ENCODE results near the gene TSPAN4. TPM values are rescaled to one million over a fixed set of nuclear protein-coding genes. Genes with fewer than 3 reads are reported as not detected.

The TSPAN4 gene
- total and polyA plus RNA-seq, 9 of the 15 experiments (the other 6 are each of a cell fraction or from before 2014, with no cell fraction given): 0.07 to 31.0 (median 15.7) TPM

DNA sequence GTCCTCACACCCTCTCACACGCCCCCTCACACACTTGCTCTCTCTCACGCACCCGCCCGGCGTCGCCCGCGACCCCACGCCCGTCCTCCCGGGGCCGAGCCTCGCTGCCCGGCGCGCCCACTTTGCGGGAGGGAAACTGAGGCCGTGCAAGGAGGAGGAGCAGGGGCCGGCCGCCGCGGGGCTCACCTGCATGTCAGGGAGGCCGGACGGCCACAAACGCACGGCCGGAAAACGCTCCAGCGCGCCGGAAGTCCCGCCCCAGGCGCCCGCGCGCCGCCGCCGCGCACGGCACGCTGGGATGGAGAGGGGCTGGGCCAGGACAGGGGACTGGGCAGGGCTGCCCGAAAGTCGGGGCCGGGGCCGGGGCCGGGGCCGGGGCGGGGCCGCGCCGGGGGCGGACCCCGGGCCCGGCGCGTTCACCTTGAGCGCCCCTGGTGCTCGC, 68.0 kb downstream of the TSPAN4 start, which contains the start of gene CHID1 (continued):
- TF ChIP-seq, protein P1, sequence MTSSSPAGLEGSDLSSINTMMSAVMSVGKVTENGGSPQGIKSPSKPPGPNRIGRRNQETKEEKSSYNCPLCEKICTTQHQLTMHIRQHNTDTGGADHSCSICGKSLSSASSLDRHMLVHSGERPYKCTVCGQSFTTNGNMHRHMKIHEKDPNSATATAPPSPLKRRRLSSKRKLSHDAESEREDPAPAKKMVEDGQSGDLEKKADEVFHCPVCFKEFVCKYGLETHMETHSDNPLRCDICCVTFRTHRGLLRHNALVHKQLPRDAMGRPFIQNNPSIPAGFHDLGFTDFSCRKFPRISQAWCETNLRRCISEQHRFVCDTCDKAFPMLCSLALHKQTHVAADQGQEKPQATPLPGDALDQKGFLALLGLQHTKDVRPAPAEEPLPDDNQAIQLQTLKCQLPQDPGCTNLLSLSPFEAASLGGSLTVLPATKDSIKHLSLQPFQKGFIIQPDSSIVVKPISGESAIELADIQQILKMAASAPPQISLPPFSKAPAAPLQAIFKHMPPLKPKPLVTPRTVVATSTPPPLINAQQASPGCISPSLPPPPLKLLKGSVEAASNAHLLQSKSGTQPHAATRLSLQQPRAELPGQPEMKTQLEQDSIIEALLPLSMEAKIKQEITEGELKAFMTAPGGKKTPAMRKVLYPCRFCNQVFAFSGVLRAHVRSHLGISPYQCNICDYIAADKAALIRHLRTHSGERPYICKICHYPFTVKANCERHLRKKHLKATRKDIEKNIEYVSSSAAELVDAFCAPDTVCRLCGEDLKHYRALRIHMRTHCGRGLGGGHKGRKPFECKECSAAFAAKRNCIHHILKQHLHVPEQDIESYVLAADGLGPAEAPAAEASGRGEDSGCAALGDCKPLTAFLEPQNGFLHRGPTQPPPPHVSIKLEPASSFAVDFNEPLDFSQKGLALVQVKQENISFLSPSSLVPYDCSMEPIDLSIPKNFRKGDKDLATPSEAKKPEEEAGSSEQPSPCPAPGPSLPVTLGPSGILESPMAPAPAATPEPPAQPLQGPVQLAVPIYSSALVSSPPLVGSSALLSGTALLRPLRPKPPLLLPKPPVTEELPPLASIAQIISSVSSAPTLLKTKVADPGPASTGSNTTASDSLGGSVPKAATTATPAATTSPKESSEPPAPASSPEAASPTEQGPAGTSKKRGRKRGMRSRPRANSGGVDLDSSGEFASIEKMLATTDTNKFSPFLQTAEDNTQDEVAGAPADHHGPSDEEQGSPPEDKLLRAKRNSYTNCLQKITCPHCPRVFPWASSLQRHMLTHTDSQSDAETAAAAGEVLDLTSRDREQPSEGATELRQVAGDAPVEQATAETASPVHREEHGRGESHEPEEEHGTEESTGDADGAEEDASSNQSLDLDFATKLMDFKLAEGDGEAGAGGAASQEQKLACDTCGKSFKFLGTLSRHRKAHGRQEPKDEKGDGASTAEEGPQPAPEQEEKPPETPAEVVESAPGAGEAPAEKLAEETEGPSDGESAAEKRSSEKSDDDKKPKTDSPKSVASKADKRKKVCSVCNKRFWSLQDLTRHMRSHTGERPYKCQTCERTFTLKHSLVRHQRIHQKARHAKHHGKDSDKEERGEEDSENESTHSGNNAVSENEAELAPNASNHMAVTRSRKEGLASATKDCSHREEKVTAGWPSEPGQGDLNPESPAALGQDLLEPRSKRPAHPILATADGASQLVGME (CRISPR knock-in tag; IDR thresholded peaks at IDR 0.05): 0 out of 2 replicates have a peak, but pooled peaks have one; percentile 58
- TF ChIP-seq MCM3 (IDR thresholded peaks at IDR 0.05): no peak
- TF ChIP-seq PHF8 (IDR thresholded peaks at IDR 0.05; ENCODE audit: borderline replicate concordance, low read length): peak; percentile 85; the same call in 1 of the 2 replicates
- TF ChIP-seq THAP12 (CRISPR knock-in tag; IDR thresholded peaks at IDR 0.05): no peak
- TF ChIP-seq FOXA3 (CRISPR knock-in tag; conservative IDR thresholded peaks at IDR 0.05 in 1 of 2, IDR thresholded peaks at IDR 0.05 in 1 of 2): no peak
- no peak for TF ChIP-seq MEF2D (tag; conservative IDR thresholded peaks at IDR 0.05; ENCODE audit: low read depth)
- peak; percentile 65 for TF ChIP-seq CTBP1 (IDR thresholded peaks at IDR 0.05; ENCODE audit: borderline replicate concordance)
- no peak for TF ChIP-seq BCL6 (CRISPR knock-in tag; IDR thresholded peaks at IDR 0.05)
- no peak for TF ChIP-seq TAF9B (IDR thresholded peaks at IDR 0.05; ENCODE audit: partially characterized antibody)
- peak; percentile 52 for TF ChIP-seq PCBP2 (IDR thresholded peaks at IDR 0.05; ENCODE audit: low read depth, low read length, poor library complexity, severe bottlenecking)
- TF ChIP-seq GATAD2B (IDR thresholded peaks at IDR 0.05; ENCODE audit: borderline replicate concordance): 0 out of 2 replicates have a peak, but pooled peaks have one; percentile 44
- TF ChIP-seq SUPT5H (IDR thresholded peaks at IDR 0.05): peak; percentile 75
- peak; percentile 69 for TF ChIP-seq VEZF1 (CRISPR knock-in tag; IDR thresholded peaks at IDR 0.05)
- TF ChIP-seq GABPB1 (CRISPR knock-in tag; IDR thresholded peaks at IDR 0.05): peak; percentile 92
- TF ChIP-seq, protein P2, sequence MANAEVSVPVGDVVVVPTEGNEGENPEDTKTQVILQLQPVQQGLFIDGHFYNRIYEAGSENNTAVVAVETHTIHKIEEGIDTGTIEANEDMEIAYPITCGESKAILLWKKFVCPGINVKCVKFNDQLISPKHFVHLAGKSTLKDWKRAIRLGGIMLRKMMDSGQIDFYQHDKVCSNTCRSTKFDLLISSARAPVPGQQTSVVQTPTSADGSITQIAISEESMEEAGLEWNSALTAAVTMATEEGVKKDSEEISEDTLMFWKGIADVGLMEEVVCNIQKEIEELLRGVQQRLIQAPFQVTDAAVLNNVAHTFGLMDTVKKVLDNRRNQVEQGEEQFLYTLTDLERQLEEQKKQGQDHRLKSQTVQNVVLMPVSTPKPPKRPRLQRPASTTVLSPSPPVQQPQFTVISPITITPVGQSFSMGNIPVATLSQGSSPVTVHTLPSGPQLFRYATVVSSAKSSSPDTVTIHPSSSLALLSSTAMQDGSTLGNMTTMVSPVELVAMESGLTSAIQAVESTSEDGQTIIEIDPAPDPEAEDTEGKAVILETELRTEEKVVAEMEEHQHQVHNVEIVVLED (CRISPR knock-in tag; IDR thresholded peaks at IDR 0.05): peak; percentile 86

Measured in K562 (cell line).